Osteocyte (in vitro differentiated cells): Measurements from ENCODE around the gene KLHL7. TPM values are rescaled to one million over a fixed set of nuclear protein-coding genes. Genes with fewer than 3 reads are reported as not detected.

Source experiments
- DNase-seq: peaks from one replicate; pipeline ENCODE4 v3.0.0; 2021; ENCODE audit warnings: mixed read lengths; ENCODE audit not compliant: unreplicated experiment; ENCODE audit errors: extremely low spot score
- H3K27ac Mint-ChIP-seq: one replicate; pipeline ENCODE4 v1.8.0; 2021; ENCODE audit warnings: mild to moderate bottlenecking, mixed read lengths; ENCODE audit not compliant: unreplicated experiment
- H3K27me3 Mint-ChIP-seq: one replicate; pipeline ENCODE4 v1.8.0; 2021; ENCODE audit warnings: mixed read lengths; ENCODE audit not compliant: unreplicated experiment
- H3K36me3 Mint-ChIP-seq: one replicate; pipeline ENCODE4 v1.8.0; 2021; ENCODE audit warnings: mixed read lengths; ENCODE audit not compliant: unreplicated experiment
- H3K4me1 Mint-ChIP-seq: one replicate; pipeline ENCODE4 v1.8.0; 2021; ENCODE audit warnings: mixed read lengths; ENCODE audit not compliant: unreplicated experiment
- H3K4me3 Mint-ChIP-seq: one replicate; pipeline ENCODE4 v1.8.0; 2021; ENCODE audit warnings: mild to moderate bottlenecking, moderate library complexity, mixed read lengths; ENCODE audit not compliant: unreplicated experiment
- H3K9me3 Mint-ChIP-seq: one replicate; pipeline ENCODE4 v1.8.0; 2021; ENCODE audit warnings: mixed read lengths; ENCODE audit not compliant: unreplicated experiment
- CTCF ChIP-seq: fragments of 200-600 bp; sonication (generic); IDR thresholded peaks from 2 replicates; pipeline ENCODE4 v1.5.0; 2021; ENCODE audit warnings: antibody characterized with exemption, mild to moderate bottlenecking, moderate library complexity
- total RNA-seq: library from RNA; stranded (reverse); gene quantifications from 2 replicates; pipeline ENCODE4 v1.2.1, GENCODE V29; 2021

Gene KLHL7
- total RNA-seq, 1 donor from 2014 or later, result 50.2 TPM

- Mint-ChIP-seq H3K36me3 (no peaks in the 10 kb centered on the region), H3K9me3 (no peaks in the 10 kb centered on the region), H3K4me3 (no peak overlapping the region), H3K27me3 (no peaks in the 10 kb centered on the region), H3K4me1 (no peaks in the 10 kb centered on the region), H3K27ac (no peak overlapping the region)
- DNase-seq, result no peak
- TF ChIP-seq CTCF, result no peak
Measured at GRCh38 chr7:23214423-23214822, 108.8 kb downstream of the KLHL7 start.

GRCh38 chr7:23214938-23215337 is 109.4 kb downstream of the KLHL7 start:
- DNase-seq, result no peak
- Mint-ChIP-seq H3K9me3 (no peaks in the 10 kb centered on the region), H3K4me3 (no peak overlapping the region)

GRCh38 chr7:23216021-23216420 is 110.4 kb downstream of the KLHL7 start:
- TF ChIP-seq CTCF, result no peak
- no peaks in the 10 kb centered on the region for H3K9me3 Mint-ChIP-seq
- H3K27me3 Mint-ChIP-seq, result no peaks in the 10 kb centered on the region
- H3K27ac Mint-ChIP-seq, result no peak overlapping the region
- H3K36me3 Mint-ChIP-seq, result no peaks in the 10 kb centered on the region
- H3K4me3 Mint-ChIP-seq, result no peak overlapping the region
- no peaks in the 10 kb centered on the region for H3K4me1 Mint-ChIP-seq
- peak; percentile 8 for DNase-seq

More at GRCh38 chr7:23214938-23215337, 109.4 kb downstream of the KLHL7 start:
- Mint-ChIP-seq H3K4me1 (no peaks in the 10 kb centered on the region), H3K36me3 (no peaks in the 10 kb centered on the region), H3K27ac (no peak overlapping the region), H3K27me3 (no peaks in the 10 kb centered on the region)
- TF ChIP-seq CTCF, result no peak

- Mint-ChIP-seq H3K9me3 (no peaks in the 10 kb centered on the region), H3K4me3 (no peak overlapping the region)
Measured at GRCh38 chr7:23218196-23218595, 112.6 kb downstream of the KLHL7 start.

GRCh38 chr7:23220690-23221305 is 115.2 kb downstream of the KLHL7 start:
- Mint-ChIP-seq H3K9me3 (no peaks in the 10 kb centered on the region), H3K4me1 (peaks cover 2% of the 10 kb centered on the region), H3K4me3 (no peak overlapping the region), H3K27ac (no peak overlapping the region), H3K36me3 (no peaks in the 10 kb centered on the region), H3K27me3 (no peaks in the 10 kb centered on the region)
- no peak for DNase-seq
- no peak for TF ChIP-seq CTCF

More at GRCh38 chr7:23218196-23218595, 112.6 kb downstream of the KLHL7 start:
- H3K36me3 Mint-ChIP-seq, result no peaks in the 10 kb centered on the region
- no peaks in the 10 kb centered on the region for H3K27me3 Mint-ChIP-seq
- DNase-seq, result peak; percentile 44
- TF ChIP-seq CTCF, result no peak
- peaks cover 2% of the 10 kb centered on the region for H3K4me1 Mint-ChIP-seq
- no peak overlapping the region for H3K27ac Mint-ChIP-seq
